Measurements from ENCODE around the gene PCGF2.
A peak's percentile ranks its signal among the peaks of the same experiment; 100 is the strongest.

DNA sequence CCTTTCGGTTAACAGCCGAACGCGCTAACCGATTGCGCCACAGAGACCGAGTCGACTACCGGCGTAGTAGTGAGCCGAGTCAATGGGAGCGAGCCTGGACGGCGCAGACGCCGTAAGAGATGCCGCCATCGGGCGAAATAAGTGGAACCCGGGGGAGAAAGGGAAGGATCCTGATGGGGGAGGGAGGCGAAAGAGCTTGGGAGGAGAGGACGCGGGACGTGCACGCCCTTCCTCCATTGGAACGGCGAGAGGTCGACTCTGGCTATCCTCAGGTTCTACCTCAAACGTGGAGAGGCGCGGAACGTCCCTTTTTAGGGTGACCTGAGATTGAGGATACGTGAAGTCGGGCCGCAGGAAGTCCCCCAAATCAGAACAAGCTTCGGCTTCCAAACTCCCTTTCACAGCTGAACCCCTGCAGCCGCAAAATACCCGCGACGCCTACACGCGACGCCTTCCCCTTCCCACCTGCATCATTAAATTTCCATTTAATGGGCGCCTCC lies 3.7 kb upstream of the PCGF2 start:
- TF ChIP-seq POLR2AphosphoS5 (IDR thresholded peaks at IDR 0.05) = peak in 1 of 2 donors; percentile 42
- TF ChIP-seq, protein P1, sequence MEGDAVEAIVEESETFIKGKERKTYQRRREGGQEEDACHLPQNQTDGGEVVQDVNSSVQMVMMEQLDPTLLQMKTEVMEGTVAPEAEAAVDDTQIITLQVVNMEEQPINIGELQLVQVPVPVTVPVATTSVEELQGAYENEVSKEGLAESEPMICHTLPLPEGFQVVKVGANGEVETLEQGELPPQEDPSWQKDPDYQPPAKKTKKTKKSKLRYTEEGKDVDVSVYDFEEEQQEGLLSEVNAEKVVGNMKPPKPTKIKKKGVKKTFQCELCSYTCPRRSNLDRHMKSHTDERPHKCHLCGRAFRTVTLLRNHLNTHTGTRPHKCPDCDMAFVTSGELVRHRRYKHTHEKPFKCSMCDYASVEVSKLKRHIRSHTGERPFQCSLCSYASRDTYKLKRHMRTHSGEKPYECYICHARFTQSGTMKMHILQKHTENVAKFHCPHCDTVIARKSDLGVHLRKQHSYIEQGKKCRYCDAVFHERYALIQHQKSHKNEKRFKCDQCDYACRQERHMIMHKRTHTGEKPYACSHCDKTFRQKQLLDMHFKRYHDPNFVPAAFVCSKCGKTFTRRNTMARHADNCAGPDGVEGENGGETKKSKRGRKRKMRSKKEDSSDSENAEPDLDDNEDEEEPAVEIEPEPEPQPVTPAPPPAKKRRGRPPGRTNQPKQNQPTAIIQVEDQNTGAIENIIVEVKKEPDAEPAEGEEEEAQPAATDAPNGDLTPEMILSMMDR (IDR thresholded peaks at IDR 0.05) = peak in 1 of 6 experiments; percentile 3
- peak in 1 of 4 donors; percentile 17 for TF ChIP-seq POLR2A (IDR thresholded peaks at IDR 0.05)
